ENCODE data around the gene SALL1. TPM values are rescaled to one million over a fixed set of nuclear protein-coding genes. Genes with fewer than 3 reads are reported as not detected.

SALL1 gene
- total and polyA plus RNA-seq, 2 of the 8 experiments (the other 6 are each of a cell fraction or from before 2014, with no cell fraction given): 33.7 to 56.8 TPM

- no peak for TF ChIP-seq CHD7 (IDR thresholded peaks at IDR 0.05; ENCODE audit: insufficient replicate concordance, low read length)
- TF ChIP-seq USF2 (IDR thresholded peaks at IDR 0.05; ENCODE audit: low read length): no peak
- TF ChIP-seq MAFK (IDR thresholded peaks at IDR 0.05; ENCODE audit: low read depth, low read length): no peak
- no peak for TF ChIP-seq SUZ12 (IDR thresholded peaks at IDR 0.05; ENCODE audit: low read length)
- no peak for TF ChIP-seq PHF8 (conservative IDR thresholded peaks at IDR 0.05; ENCODE audit: low read depth, low read length)
- no peak for TF ChIP-seq GTF2F1 (IDR thresholded peaks at IDR 0.05; ENCODE audit: borderline replicate concordance, low read depth, low read length)
Observed at GRCh38 chr16:51107742-51108141, 43.3 kb downstream of the SALL1 start (continued).

Measured in H1 (cell line).